Progenitor cell of endocrine pancreas (in vitro differentiated cells): ENCODE results near the gene CIBAR2. TPM values are rescaled to one million over a fixed set of nuclear protein-coding genes. Genes with fewer than 3 reads are reported as not detected.
A peak's percentile ranks its signal among the peaks of the same experiment; 100 is the strongest.

Experiments
- DNase-seq: peaks from one replicate; pipeline ENCODE4 v3.0.0; 2021; ENCODE audit warnings: low spot score; ENCODE audit not compliant: unreplicated experiment
- H3K27ac Mint-ChIP-seq: 2 replicates; pipeline ENCODE4 v1.8.0; 2021; ENCODE audit warnings: mild to moderate bottlenecking, moderate library complexity, mixed read lengths
- H3K27me3 Mint-ChIP-seq: 2 replicates; pipeline ENCODE4 v1.8.0; 2021; ENCODE audit warnings: mixed read lengths
- H3K36me3 Mint-ChIP-seq: 2 replicates; pipeline ENCODE4 v1.8.0; 2022; ENCODE audit warnings: mixed read lengths; ENCODE audit not compliant: insufficient read depth
- H3K4me1 Mint-ChIP-seq: 2 replicates; pipeline ENCODE4 v1.8.0; 2021; ENCODE audit warnings: low read depth, mixed read lengths
- H3K4me3 Mint-ChIP-seq: 2 replicates; pipeline ENCODE4 v1.8.0; 2021; ENCODE audit warnings: low read depth, mild to moderate bottlenecking, moderate library complexity, mixed read lengths
- H3K9me3 Mint-ChIP-seq: 2 replicates; pipeline ENCODE4 v1.8.0; 2021; ENCODE audit warnings: low read depth, mixed read lengths
- CTCF ChIP-seq: fragments of 200-600 bp; sonication (generic); IDR thresholded peaks from one replicate; pipeline ENCODE4 v1.5.0; 2021; ENCODE audit warnings: antibody characterized with exemption, mild to moderate bottlenecking; ENCODE audit not compliant: unreplicated experiment
- total RNA-seq: library from RNA; stranded (reverse); gene quantifications from 2 replicates; pipeline ENCODE4 v1.2.1, GENCODE V29; 2021

The CIBAR2 gene
- total RNA-seq, 1 donor from 2014 or later: 0.43 TPM

- no peaks in the 10 kb centered on the region for H3K36me3 Mint-ChIP-seq
- no peak overlapping the region for H3K27ac Mint-ChIP-seq
- DNase-seq: no peak
- H3K4me3 Mint-ChIP-seq: no peak overlapping the region
- H3K4me1 Mint-ChIP-seq: peaks cover 1% of the 10 kb centered on the region
- H3K27me3 Mint-ChIP-seq: no peaks in the 10 kb centered on the region
- no peak for TF ChIP-seq CTCF
- no peaks in the 10 kb centered on the region for H3K9me3 Mint-ChIP-seq
Observed at GRCh38 chr16:85064186-85064585, 48.1 kb downstream of the CIBAR2 start.

GRCh38 chr16:85062845-85063244 is 49.4 kb downstream of the CIBAR2 start:
- H3K4me1 Mint-ChIP-seq: peaks cover 1% of the 10 kb centered on the region

DNA sequence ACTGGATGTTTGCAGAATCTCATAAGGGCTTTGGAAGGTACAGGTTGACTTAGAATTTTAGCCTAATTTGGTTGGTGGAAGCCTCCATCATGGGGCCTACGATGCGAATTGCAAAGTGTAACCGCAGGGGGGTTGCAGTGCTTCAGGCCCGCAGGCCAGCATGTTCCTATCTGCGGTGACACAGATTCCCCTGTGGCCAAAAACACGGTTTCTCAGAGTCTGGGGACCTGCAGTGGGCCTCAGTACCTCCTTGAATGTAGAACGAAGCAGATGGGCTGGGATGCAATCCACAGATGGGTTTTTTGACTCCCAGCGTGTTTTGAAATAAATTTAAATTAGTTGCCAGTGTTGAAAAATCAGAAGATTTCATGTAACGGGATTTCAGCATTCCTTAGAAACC is 49.9 kb downstream of the CIBAR2 start:
- no peaks in the 10 kb centered on the region for H3K9me3 Mint-ChIP-seq
- no peaks in the 10 kb centered on the region for H3K27me3 Mint-ChIP-seq
- DNase-seq: no peak
- peaks cover 4% of the 10 kb centered on the region for H3K4me1 Mint-ChIP-seq
- no peak overlapping the region for H3K4me3 Mint-ChIP-seq
- TF ChIP-seq CTCF: no peak
- H3K36me3 Mint-ChIP-seq: no peaks in the 10 kb centered on the region
- H3K27ac Mint-ChIP-seq: no peak overlapping the region

More at GRCh38 chr16:85062845-85063244, 49.4 kb downstream of the CIBAR2 start:
- Mint-ChIP-seq H3K27me3 (no peaks in the 10 kb centered on the region), H3K9me3 (no peaks in the 10 kb centered on the region), H3K36me3 (no peaks in the 10 kb centered on the region), H3K27ac (peak overlapping the region; percentile 24), H3K4me3 (no peak overlapping the region)
- no peak for TF ChIP-seq CTCF
- DNase-seq: no peak

DNA sequence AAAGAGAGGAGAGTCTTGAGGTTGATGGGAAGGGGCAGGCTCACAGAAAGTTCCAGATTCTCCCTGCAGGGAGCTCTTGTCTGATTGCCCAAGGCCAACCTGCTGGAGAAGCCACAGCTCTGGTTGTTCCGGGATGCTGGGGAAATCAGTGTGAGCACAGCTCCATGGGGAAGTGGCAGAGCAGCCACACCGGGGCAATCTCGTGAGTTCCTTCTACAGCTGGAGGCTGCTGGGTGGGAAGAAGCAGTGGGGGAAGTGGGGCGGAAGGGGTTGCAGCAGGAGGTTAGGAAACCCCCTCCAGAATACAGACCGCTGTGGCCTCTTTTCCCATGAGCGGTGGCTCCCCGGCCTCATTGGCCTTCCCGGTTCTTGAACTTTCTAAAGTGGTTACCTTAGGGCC is 50.7 kb downstream of the CIBAR2 start:
- TF ChIP-seq CTCF: no peak
- H3K27ac Mint-ChIP-seq: no peak overlapping the region
- H3K4me1 Mint-ChIP-seq: peaks cover 10% of the 10 kb centered on the region
- H3K36me3 Mint-ChIP-seq: no peaks in the 10 kb centered on the region
- no peaks in the 10 kb centered on the region for H3K27me3 Mint-ChIP-seq
- no peak for DNase-seq
- H3K4me3 Mint-ChIP-seq: no peak overlapping the region
- no peaks in the 10 kb centered on the region for H3K9me3 Mint-ChIP-seq

DNA sequence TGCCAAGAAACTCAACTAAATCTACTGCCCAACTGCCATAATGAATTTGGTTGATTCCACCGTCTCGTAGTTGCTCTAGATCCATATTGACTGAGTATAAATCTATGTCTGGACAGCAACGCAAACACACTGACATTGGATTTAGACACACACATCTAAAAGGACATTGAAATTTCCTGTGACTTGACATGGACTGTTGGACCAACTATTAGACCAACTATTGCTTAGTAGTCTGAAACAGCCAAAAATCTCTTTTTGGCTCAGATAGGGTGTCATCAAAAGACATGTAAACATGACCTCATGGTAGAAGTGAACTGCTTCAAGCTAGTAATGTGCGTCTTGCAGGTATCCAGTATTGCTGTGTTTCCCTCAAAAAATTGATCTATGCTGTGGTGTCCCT is 53.4 kb downstream of the CIBAR2 start:
- Mint-ChIP-seq H3K27ac (no peak overlapping the region), H3K27me3 (no peaks in the 10 kb centered on the region), H3K36me3 (no peaks in the 10 kb centered on the region), H3K4me1 (peaks cover 22% of the 10 kb centered on the region), H3K4me3 (no peak overlapping the region), H3K9me3 (no peaks in the 10 kb centered on the region)
- no peak for DNase-seq
- no peak for TF ChIP-seq CTCF
